Measurements from ENCODE around the gene PTGER1.

DNA sequence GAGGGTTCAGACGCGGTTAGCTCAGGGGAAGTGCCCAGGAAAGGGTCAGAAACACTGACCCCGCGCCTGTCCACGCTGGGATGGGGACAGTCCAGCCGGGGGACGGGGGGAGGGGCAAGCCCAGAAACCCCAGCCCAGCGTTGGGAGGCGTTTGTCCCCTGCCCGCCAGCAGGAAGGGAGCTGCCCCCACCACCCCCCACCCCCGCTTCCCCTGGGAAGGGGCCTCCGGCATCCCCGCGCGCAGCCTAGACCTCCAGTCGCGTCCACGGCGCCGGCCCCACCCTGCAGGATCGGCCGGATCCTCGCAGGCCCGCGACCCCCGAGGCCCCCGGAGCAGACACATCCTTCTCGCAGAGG lies 20.5 kb upstream of the PTGER1 start:
- no peak for TF ChIP-seq POLR2A (IDR thresholded peaks at IDR 0.05; ENCODE audit: low read length)
- TF ChIP-seq GATA1 (IDR thresholded peaks at IDR 0.05; ENCODE audit: low read depth, low read length): no peak
